Heart right ventricle (tissue), 16 donors: ENCODE measurements around the gene CHKA. TPM values are rescaled to one million over a fixed set of nuclear protein-coding genes. Genes with fewer than 3 reads are reported as not detected.

Experiments used
- ATAC-seq, 8 donors: fragments of 200-7000 bp; cut with Tn5 transposase; one replicate each; pipeline ENCODE4 v1.9.1; 2020; ENCODE audit warnings: mild to moderate bottlenecking in 8 of 8, moderate library complexity in 8 of 8, moderate number of reproducible peaks in 1 of 8
- DNase-seq, 2 donors: peaks; one replicate each; pipeline ENCODE4 v3.0.0-alpha.2; 2020
- H3K27ac ChIP-seq, 10 donors: fragments of 200-600 bp; sonication (generic) in 2 of 10; one replicate each; pipeline versions ENCODE4 v1.5.0 to v1.8.0; 2020 to 2022; ENCODE audit warnings: mild to moderate bottlenecking in 3 of 10
- H3K27me3 ChIP-seq, 7 donors: fragments of 200-600 bp; one replicate each; pipeline ENCODE4 v1.8.0; 2021 to 2022; ENCODE audit warnings: mild to moderate bottlenecking in 2 of 7
- H3K36me3 ChIP-seq, 9 donors: fragments of 200-600 bp; sonication (generic) in 1 of 9; one replicate each; pipeline versions ENCODE4 v1.5.0 to v1.8.0; 2020 to 2022; ENCODE audit warnings: mild to moderate bottlenecking in 2 of 9
- H3K4me1 ChIP-seq, 9 donors: fragments of 200-600 bp; sonication (generic) in 1 of 9; one replicate each; pipeline versions ENCODE4 v1.5.0 to v1.8.0; 2020 to 2022; ENCODE audit warnings: mild to moderate bottlenecking in 4 of 9
- H3K4me3 ChIP-seq, 10 donors: fragments of 200-600 bp; sonication (generic) in 2 of 10; one replicate each; pipeline versions ENCODE4 v1.5.0 to v1.8.0; 2020 to 2022; ENCODE audit warnings: mild to moderate bottlenecking in 7 of 10, moderate library complexity in 2 of 10
- H3K9me3 ChIP-seq, 11 donors: fragments of 200-600 bp in 10 of 11; sonication (generic) in 2 of 11; one replicate each; pipeline versions ENCODE4 v1.5.0 to v1.8.0; 2013 to 2022; ENCODE audit warnings: mild to moderate bottlenecking in 2 of 11, control low read depth in 1 of 11, moderate library complexity in 1 of 11
- CTCF ChIP-seq, 9 donors: fragments of 200-600 bp; sonication (generic) in 2 of 9; IDR thresholded peaks; one replicate each; pipeline versions ENCODE4 v1.5.0 to v1.8.0; 2021 to 2022; ENCODE audit warnings: antibody characterized with exemption in 9 of 9, mild to moderate bottlenecking in 5 of 9, moderate library complexity in 1 of 9
- WGBS, 2 donors: extraction: QIAGEN DNeasy Blood & Tissue Kit; methylation state at CpG; one replicate each; pipeline ENCODE4 v1.1.7; 2013; ENCODE audit warnings: inconsistent platforms in 1 of 2; 5-methylcytosine and 5-hydroxymethylcytosine counted together
- intact Hi-C, 10 donors: fragments of 100-400 bp; cut with DNase I; formaldehyde crosslinking; loops; one replicate each; pipeline versions ENCODE4 v1.11.1 to v1.14.2; 2022
- polyA plus RNA-seq, 2 donors: library from polyadenylated mRNA; stranded (reverse); fragments of 200-250 nt; gene quantifications; one replicate each; pipeline ENCODE4 v1.2.3, GENCODE V29; 2013
- total RNA-seq, 10 donors: library from RNA; stranded (reverse); fragmentation: NEBNext Ultra II Directional in 3 of 10; extraction: Animal tissue kit (Norgen Biotek cat#: 25700) in 3 of 10; gene quantifications; one replicate each; pipeline versions ENCODE4 v1.2.1 to v1.2.4, GENCODE V29; 2021 to 2023
- donor health status: Arrhythmogenic right ventricular cardiomyopathy.
- donor health status: ischemic (EF 13 %, LVEDD 7.1; RV severe dilation, severe dysfunction).
- donor health status: healthy with polysubstance abuse.
- donor health status: DM: no; HTN: yes; CAD: no.
- donor health status: DM: no; HTN: no; CAD: no.
- donor health status: ischemic (EF 25% LVEDD 6.9; RV normal size, moderate dysfunction).
- donor health status: ischemic (EF 25% LVEDD 5.7; RV mildly dilated, moderate dysfunction).
- donor health status: healthy.
- donor health status: DM: yes; HTN: yes; CAD: no.
- donor health status: Ischemic cardiomyopathy.
- donor health status: ischemic (EF 35%, LVEDD 5.7; RV mildly dilated, moderate dysfunction).
- donor health status: nonischemic (EF 11% LVEDD 7.7; RV severe dilation, severe dysfunction).
- donor health status: DM: yes; HTN: yes; CAD: no.
- donor health status: PGD.
- donor health status: ischemic (EF 29% LVEDD 5.4; RV normal size, mild dysfunction).
- donor health status: nonischemic (EF 23%, LVEDD 6.1; RV moderate dilation, normal function).

Gene CHKA
- total and polyA plus RNA-seq, 12 donors, result 7.0 to 66.1 (median 9.6) TPM

- no peak for TF ChIP-seq CTCF (IDR thresholded peaks at IDR 0.05)
- DNase-seq, result peak; percentile 66 to 77
- peak overlapping the region; percentile 77 to 97 (median 94) for H3K27ac ChIP-seq
- peak overlapping the region; percentile 27 to 84 (median 71) for H3K4me3 ChIP-seq
- no peaks in the 10 kb centered on the region for H3K9me3 ChIP-seq
- WGBS, 2 donors, result 25 to 36% methylated on average over 22 of the region's 22 CpGs
- no peaks in the 10 kb centered on the region for H3K27me3 ChIP-seq
- intact Hi-C loops, result no loop called here
- peaks cover 24 to 63% (median 46%) of the 10 kb centered on the region in 9 donors for H3K4me1 ChIP-seq
- peaks cover 0 to 45% (median 0%) of the 10 kb centered on the region in 9 donors for H3K36me3 ChIP-seq
- ATAC-seq, result peak in 7 of 8 donors; percentile 8 to 63 (median 50)
Observed at GRCh38 chr11:68040101-68040956, 80.9 kb downstream of the CHKA start.

DNA sequence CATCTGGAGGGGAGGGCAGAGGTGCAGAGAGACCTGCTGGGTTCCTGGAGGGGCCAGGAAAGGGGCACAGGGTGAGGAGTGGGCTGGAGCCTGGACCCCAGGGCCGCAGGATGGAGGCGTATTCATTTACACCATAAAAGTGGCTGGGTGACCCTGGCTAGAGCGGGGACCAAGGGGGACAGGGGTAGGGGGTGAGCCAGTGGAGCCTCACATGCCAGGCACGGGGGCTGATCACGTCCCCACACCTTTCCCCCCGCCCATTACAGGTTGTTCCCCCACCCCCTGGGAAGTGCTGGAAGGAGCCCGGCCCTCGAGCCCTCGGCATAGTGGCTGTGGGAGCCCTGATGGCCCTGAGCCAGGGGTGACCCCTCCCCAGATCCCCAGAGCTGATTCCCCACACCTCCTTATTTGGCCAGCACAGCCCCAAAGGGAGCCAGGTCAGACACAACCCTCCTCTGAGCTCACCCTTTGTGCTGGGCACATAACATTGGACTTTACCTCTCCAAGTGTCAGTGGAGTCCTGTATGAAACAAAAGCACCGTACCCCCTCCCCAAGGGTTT lies 81.6 kb downstream of the CHKA start:
- WGBS, 2 donors, result 45 to 53% methylated on average over 9 to 10 of the region's 10 CpGs
- no peak for TF ChIP-seq CTCF (IDR thresholded peaks at IDR 0.05)
- peak overlapping the region; percentile 52 to 84 (median 71) for H3K4me3 ChIP-seq
- no peak for DNase-seq
- peaks cover 0 to 45% (median 0%) of the 10 kb centered on the region in 9 donors for H3K36me3 ChIP-seq
- intact Hi-C loops, result loop anchor here in 4 of 10 donors (2.0 to 10.0 kb wide), 7 partner anchors 37 to 175 kb away; partner anchors contain the start of genes CHKA (in 3 of the 4), KMT5B (in 2 of the 4) and UNC93B1 (in 1 of the 4)
- ATAC-seq, result peak in 2 of 8 donors; percentile 0 to 3
- peak overlapping the region; percentile 77 to 97 (median 94) for H3K27ac ChIP-seq
- H3K4me1 ChIP-seq, result peaks cover 24 to 64% (median 46%) of the 10 kb centered on the region in 9 donors
- H3K9me3 ChIP-seq, result no peaks in the 10 kb centered on the region
- H3K27me3 ChIP-seq, result no peaks in the 10 kb centered on the region

GRCh38 chr11:68038718-68039525 lies 82.3 kb downstream of the CHKA start, which contains the start of gene TCIRG1:
Gene TCIRG1, plus strand, starts transcription at chr11:68039025. Its CDS starts 2,247 bp downstream, at chr11:68041272.
- 5 to 9% methylated on average over 48 to 51 of the region's 51 CpGs for WGBS, 2 donors
- Histone ChIP-seq H3K27me3 (no peaks in the 10 kb centered on the region), H3K9me3 (no peaks in the 10 kb centered on the region), H3K4me1 (peaks cover 28 to 68% (median 46%) of the 10 kb centered on the region in 9 donors), H3K36me3 (peaks cover 0 to 45% (median 0%) of the 10 kb centered on the region in 9 donors), H3K27ac (peak within 1 kb of the TSS; percentile 77 to 97 (median 94)), H3K4me3 (peak within 1 kb of the TSS; percentile 52 to 84 (median 71))
- TF ChIP-seq CTCF (IDR thresholded peaks at IDR 0.05), result peak in 1 of 9 donors; percentile 7
- intact Hi-C loops, result loop anchor here in 4 of 10 donors (2.0 to 10.0 kb wide), 7 partner anchors 37 to 176 kb away; partner anchors contain the start of genes CHKA (in 3 of the 4), KMT5B (in 2 of the 4) and UNC93B1 (in 1 of the 4)
- DNase-seq, result peak; percentile 90 to 91
- peak; percentile 74 to 92 (median 88) for ATAC-seq
